SK-N-SH (cell line): ENCODE measurements around the gene CCND3. TPM values are rescaled to one million over a fixed set of nuclear protein-coding genes. Genes with fewer than 3 reads are reported as not detected.

Experiments
- CTCF ChIA-PET: fragments of 300-600, 350-600 bp; formaldehyde crosslinking; extraction: SDS; loops from one replicate; lab custom pipeline; 2021; lab: Yijun Ruan, JAX
- POLR2A ChIA-PET: fragments of 350-600 bp; sonication (Branson Sonifier 250); formaldehyde crosslinking; extraction: SDS; loops from one replicate; lab custom pipeline; 2020; ENCODE audit warnings: antibody characterized with exemption, inconsistent platforms; lab: Yijun Ruan, JAX
- DNase-seq: peaks from one replicate; pipeline ENCODE4 v3.0.0; 2012
- H2AFZ ChIP-seq: fragments of 200-600 bp; sonication (generic); 2 replicates; pipeline ENCODE4 v1.8.1; 2016; ENCODE audit warnings: antibody characterized with exemption, mild to moderate bottlenecking, low read depth
- H3F3A ChIP-seq: fragments of 200-600 bp; sonication (generic); replicated peaks from 2 replicates; pipeline ENCODE3; 2016; ENCODE audit warnings: antibody characterized with exemption, mild to moderate bottlenecking; ENCODE audit not compliant: insufficient read depth
- H3K27ac ChIP-seq, 2 experiments: fragments of 200-500 bp in 1 of 2; fragments of 200-600 bp in 1 of 2; sonication (Bioruptor generic) in 1 of 2; sonication (generic), shearing (Covaris generic) in 1 of 2; 2 replicates each; pipeline versions ENCODE4 v1.5.1 to v1.6.1; 2014 to 2016; ENCODE audit warnings: low read depth in 2 of 2, inconsistent platforms in 1 of 2, low read length in 1 of 2, mild to moderate bottlenecking in 1 of 2, mixed read lengths in 1 of 2
- H3K27me3 ChIP-seq: fragments of 200-600 bp; sonication (generic), shearing (Covaris generic); 2 replicates; pipeline ENCODE4 v1.6.1; 2016; ENCODE audit warnings: mixed run types; ENCODE audit not compliant: insufficient read depth
- H3K36me3 ChIP-seq, 2 experiments: fragments of 200-500 bp in 1 of 2; fragments of 200-600 bp in 1 of 2; sonication (Bioruptor generic) in 1 of 2; sonication (generic) in 1 of 2; replicated peaks in 1 of 2; 2 replicates each; pipeline versions ENCODE3 to v1.5.1; 2014 to 2016; ENCODE audit warnings: low read length in 1 of 2, mild to moderate bottlenecking in 1 of 2; ENCODE audit not compliant: insufficient read depth in 2 of 2, control insufficient read depth in 1 of 2
- H3K4me1 ChIP-seq, 2 experiments: fragments of 200-500 bp in 1 of 2; fragments of 200-600 bp in 1 of 2; sonication (Bioruptor generic) in 1 of 2; sonication (generic), shearing (Covaris generic) in 1 of 2; 2 replicates each; pipeline versions ENCODE4 v1.5.1 to v1.6.1; 2014 to 2016; ENCODE audit warnings: low read depth in 1 of 2, low read length in 1 of 2, mixed run types in 1 of 2; ENCODE audit not compliant: insufficient read depth in 2 of 2, control insufficient read depth in 1 of 2
- H3K4me2 ChIP-seq: fragments of 200-600 bp; sonication (generic), shearing (Covaris generic); 2 replicates; pipeline ENCODE4 v1.6.1; 2017; ENCODE audit warnings: mixed run types
- H3K4me3 ChIP-seq, 2 experiments: fragments of 200-500 bp in 1 of 2; fragments of 200-600 bp in 1 of 2; sonication (Bioruptor generic) in 1 of 2; sonication (generic), shearing (Covaris generic) in 1 of 2; 2 replicates each; pipeline versions ENCODE4 v1.5.1 to v1.8.1; 2014 to 2016; ENCODE audit warnings: low read depth in 2 of 2, inconsistent platforms in 1 of 2, low read length in 1 of 2, mild to moderate bottlenecking in 1 of 2, mixed read lengths in 1 of 2, moderate library complexity in 1 of 2
- H3K79me2 ChIP-seq: fragments of 200-600 bp; sonication (generic); 2 replicates; pipeline ENCODE4 v1.8.1; 2017; ENCODE audit warnings: mild to moderate bottlenecking; ENCODE audit not compliant: insufficient read depth
- H3K9ac ChIP-seq: fragments of 200-600 bp; sonication (generic); 2 replicates; pipeline ENCODE4 v1.6.1; 2017; ENCODE audit warnings: mixed run types
- H3K9me2 ChIP-seq: fragments of 200-600 bp; sonication (generic); 2 replicates; pipeline ENCODE4 v1.6.1; 2017; ENCODE audit warnings: mixed run types
- H3K9me3 ChIP-seq: fragments of 200-600 bp; sonication (generic); 2 replicates; pipeline ENCODE4 v1.6.1; 2017; ENCODE audit warnings: mixed run types, mild to moderate bottlenecking, moderate library complexity
- H4K20me1 ChIP-seq: fragments of 200-600 bp; sonication (generic); 2 replicates; pipeline ENCODE4 v1.6.1; 2017; ENCODE audit warnings: mild to moderate bottlenecking, mixed run types; ENCODE audit not compliant: insufficient read depth
- CHD2 ChIP-seq: fragments of 150-350 bp; IDR thresholded peaks from 2 replicates; pipeline ENCODE4 v1.6.1; 2018; ENCODE audit warnings: low read length; ENCODE audit not compliant: partially characterized antibody
- ELF1 ChIP-seq: IDR thresholded peaks from 2 replicates; pipeline ENCODE4 v1.4.0; 2012
- FOSL2 ChIP-seq: IDR thresholded peaks from 2 replicates; pipeline ENCODE4 v1.4.0; 2012; ENCODE audit warnings: low read depth, mild to moderate bottlenecking, moderate library complexity, borderline replicate concordance
- FOXM1 ChIP-seq: IDR thresholded peaks from 2 replicates; pipeline ENCODE4 v1.4.0; 2012; ENCODE audit warnings: low read depth, mild to moderate bottlenecking
- GATA2 ChIP-seq: sonication (generic); formaldehyde crosslinking; IDR thresholded peaks from 2 replicates; pipeline ENCODE4 v1.5.0; 2020; ENCODE audit warnings: mild to moderate bottlenecking, missing genetic modification reagents
- MXI1 ChIP-seq: IDR thresholded peaks from 2 replicates; pipeline ENCODE4 v1.6.1; 2012; ENCODE audit warnings: mild to moderate bottlenecking, low read depth, low read length, improper control_type of control experiment
- RFX5 ChIP-seq: IDR thresholded peaks from 2 replicates; pipeline ENCODE4 v1.6.1; 2012; ENCODE audit warnings: mild to moderate bottlenecking, improper control_type of control experiment, low read length
- SIN3A ChIP-seq: IDR thresholded peaks from 2 replicates; pipeline ENCODE4 v1.6.1; 2012; ENCODE audit warnings: low read depth, mild to moderate bottlenecking, low read length, moderate library complexity, borderline replicate concordance
- WGBS: methylation state at CpG from one replicate; pipeline ENCODE4 v1.1.6; 2017; ENCODE audit warnings: low lambda C conversion rate; 5-methylcytosine and 5-hydroxymethylcytosine counted together
- polyA plus RNA-seq, 3 experiments: library from polyadenylated mRNA; depleted of rRNA; stranded (reverse); fragments of >200 nt; gene quantifications; 2 replicates each; pipeline ENCODE4 v1.2.3, GENCODE V29; 2012

CCND3 gene
- polyA plus RNA-seq, 1 of the 3 experiments (the other 2 are of a cell fraction) = 26.6 TPM

DNA sequence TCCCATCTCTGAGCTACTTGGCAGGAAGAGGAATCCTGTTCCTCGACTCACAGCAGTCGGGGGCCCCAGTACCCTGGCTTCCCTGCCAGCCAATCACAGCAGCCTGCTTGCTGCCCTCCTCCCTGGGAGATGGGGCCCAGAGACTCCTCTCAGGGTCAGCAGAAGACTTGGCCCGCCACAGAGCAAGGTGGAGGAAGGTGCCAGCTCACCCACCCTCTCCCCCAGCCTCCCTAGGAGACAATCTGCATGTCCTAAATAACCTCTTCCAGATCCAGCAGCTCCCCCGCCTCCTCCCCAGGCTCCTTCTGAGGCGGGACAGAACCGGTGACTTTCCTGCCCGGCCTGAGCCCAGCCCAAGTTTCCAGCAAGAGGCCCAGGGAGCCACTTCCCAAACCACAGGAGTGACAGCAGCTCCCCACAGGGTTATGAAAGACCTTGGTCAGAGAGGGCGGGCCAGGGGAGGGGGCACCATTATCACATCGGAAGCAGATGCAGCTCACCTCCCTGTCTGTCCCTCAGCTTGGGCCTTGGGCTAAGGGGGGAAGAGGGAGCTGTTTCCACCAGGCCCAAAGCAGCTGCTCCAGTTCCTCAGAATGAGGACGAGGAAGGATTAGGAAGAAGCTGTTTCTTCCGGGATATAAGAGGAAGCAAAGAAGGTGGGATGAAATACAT is 2.3 kb downstream of the CCND3 start:
- Histone ChIP-seq H3K27me3 (no peaks in the 10 kb centered on the region), H3K4me2 (peak overlapping the region; percentile 93), H3K4me3 (no peak overlapping the region), H3K36me3 (peaks cover 5 to 19% of the 10 kb centered on the region in 2 experiments), H3K79me2 (peaks cover 48% of the 10 kb centered on the region), H4K20me1 (no peaks in the 10 kb centered on the region), H3K9ac (no peak overlapping the region), H2AFZ (no peak overlapping the region), H3F3A (peaks cover 35% of the 10 kb centered on the region), H3K4me1 (peaks cover 23 to 28% of the 10 kb centered on the region in 2 experiments; a peak in 3 of 4 replicates), H3K27ac (0 out of 4 replicates have a peak overlapping the region, but pooled peaks of 1 of the 2 experiments have one; percentile 14), H3K9me2 (no peaks in the 10 kb centered on the region), H3K9me3 (no peaks in the 10 kb centered on the region)
- TF ChIP-seq GATA2 (no peak), ELF1 (no peak), SIN3A (no peak), CHD2 (no peak), RFX5 (no peak), FOXM1 (no peak), FOSL2 (no peak)
- ChIA-PET CTCF (interaction anchor here (0.8 to 10.3 kb wide), 8 partner anchors 9 to 152 kb away, joined by 3 to 96 read pairs (median 4); partner anchors contain the start of genes BYSL, MED20 and TOMM6), POLR2A (interaction anchor here (1.0 to 2.4 kb wide), 3 partner anchors 12 to 109 kb away, joined by 3 to 7 read pairs (median 5); partner anchors contain the start of genes BYSL and MED20)
- WGBS = 79% methylated on average over 5 of the region's 11 CpGs
- no peak for DNase-seq

DNA sequence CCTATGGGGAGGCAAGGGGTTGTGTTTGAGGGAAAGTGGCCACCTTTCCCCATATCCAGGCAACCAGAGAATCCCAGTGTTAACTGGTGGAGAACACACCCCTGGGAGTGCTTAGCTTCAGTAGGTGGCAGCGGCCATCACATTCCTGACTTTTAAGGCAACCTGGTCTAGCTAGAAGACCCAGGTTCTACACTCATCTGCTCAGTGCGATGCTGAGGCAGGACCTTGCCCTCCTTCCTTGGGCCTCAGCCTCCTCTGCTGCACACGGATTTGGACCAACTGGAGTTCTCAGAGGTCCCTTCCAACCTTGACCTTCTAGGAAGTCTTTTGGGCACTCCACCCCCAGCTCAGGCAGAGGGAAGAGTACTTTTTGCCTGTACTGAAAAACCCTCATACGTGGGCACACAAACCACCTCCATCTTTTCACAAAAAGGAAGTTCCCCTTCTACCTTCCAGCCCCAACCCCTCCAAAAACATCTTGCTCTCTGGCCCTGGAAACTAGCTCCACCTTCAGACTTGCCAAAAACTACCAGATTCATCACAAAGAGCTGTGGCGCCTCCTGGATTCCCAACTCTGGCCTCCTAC is 2.9 kb downstream of the CCND3 start:
- ChIA-PET CTCF (interaction anchor here (0.8 to 10.3 kb wide), 9 partner anchors 8 to 570 kb away, joined by 3 to 96 read pairs (median 4); partner anchors contain the start of genes BYSL, MED20 and TOMM6), POLR2A (interaction anchor here (1.5 to 2.4 kb wide), 2 partner anchors 12 to 17 kb away, joined by 5 to 7 read pairs; partner anchors contain the start of genes BYSL and MED20)
- Histone ChIP-seq H3K27ac (peak overlapping the region in 1 of 2 experiments; percentile 14; a peak in 1 of 4 replicates), H3F3A (peaks cover 34% of the 10 kb centered on the region), H3K9me2 (no peaks in the 10 kb centered on the region), H3K27me3 (no peaks in the 10 kb centered on the region), H3K4me1 (peaks cover 23 to 28% of the 10 kb centered on the region in 2 experiments; a peak in 3 of 4 replicates), H3K79me2 (peaks cover 48% of the 10 kb centered on the region), H3K9me3 (no peaks in the 10 kb centered on the region), H3K4me2 (peak overlapping the region; percentile 93; the same call in 1 of the 2 replicates), H2AFZ (no peak overlapping the region), H4K20me1 (no peaks in the 10 kb centered on the region), H3K36me3 (peaks cover 9 to 23% of the 10 kb centered on the region in 2 experiments)
- 94% methylated on average over 5 of the region's 5 CpGs for WGBS
- no peak for TF ChIP-seq FOXM1
- TF ChIP-seq MXI1 = no peak
- no peak for TF ChIP-seq ELF1
- TF ChIP-seq SIN3A = no peak
- TF ChIP-seq, all 33 proteins: peak for 0
- Histone ChIP-seq H3K9ac (no peak overlapping the region), H3K4me3 (no peak overlapping the region)
- DNase-seq = no peak
